ENCODE results near the gene CTBP1.
A peak's percentile ranks its signal among the peaks of the same experiment; 100 is the strongest.

The CTBP1 gene

DNA sequence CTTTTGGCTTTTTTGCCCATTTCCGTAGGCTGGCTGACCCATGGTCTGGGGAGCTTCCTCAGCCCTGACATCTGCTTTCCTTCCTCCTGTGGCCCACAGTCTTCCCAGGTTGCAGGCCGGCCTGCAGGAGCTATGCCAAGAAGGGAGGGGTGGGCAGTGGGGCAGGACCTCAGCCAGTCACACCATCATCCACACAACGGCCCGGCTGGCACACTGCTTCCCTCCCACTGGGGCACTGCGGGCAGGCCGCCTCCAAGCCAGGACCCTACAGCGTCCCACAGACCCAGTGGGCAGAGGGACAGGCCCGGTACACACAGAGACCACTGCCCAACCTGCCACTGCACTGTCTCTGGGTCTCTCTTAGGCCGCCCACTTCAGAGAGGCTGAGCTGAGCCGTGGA lies 38.0 kb downstream of the CTBP1 start:
- no peak for DNase-seq
- Histone ChIP-seq H3K9ac (ENCODE audit: low read length) (no peak overlapping the region), H2AFZ (ENCODE audit: insufficient read depth, low read length, poor library complexity) (no peak overlapping the region), H3K9me3 (ENCODE audit: insufficient read depth, low read depth, low read length) (no peaks in the 10 kb centered on the region), H3K79me1 (ENCODE audit: low read length) (peaks cover 18% of the 10 kb centered on the region), H2AK5ac (ENCODE audit: low read length) (no peak overlapping the region), H2BK5ac (ENCODE audit: low read depth, low read length, poor library complexity) (no peak overlapping the region), H2BK12ac (ENCODE audit: low read length) (no peak overlapping the region), H3K18ac (ENCODE audit: low read length) (no peak overlapping the region), H4K91ac (ENCODE audit: low read depth, low read length) (peak overlapping the region; percentile 75), H3K4me3 (ENCODE audit: low read depth, low read length) (no peak overlapping the region), H4K12ac (ENCODE audit: low read depth, low read length) (no peak overlapping the region), H3K4me1 (ENCODE audit: control insufficient read depth in 1 of 2, insufficient read depth in 2 of 2, low read length in 2 of 2) (peaks cover 23 to 26% of the 10 kb centered on the region in 2 experiments), H3K14ac (ENCODE audit: low read length) (no peak overlapping the region), H3K23ac (ENCODE audit: low read length) (no peak overlapping the region), H3K4me2 (ENCODE audit: low read length) (no peak overlapping the region), H3K27ac (ENCODE audit: low read depth, low read length) (no peak overlapping the region), H3K36me3 (ENCODE audit: control insufficient read depth in 1 of 2, insufficient read depth in 2 of 2, low read length in 2 of 2) (peaks cover 54 to 57% of the 10 kb centered on the region in 2 experiments), H2BK120ac (ENCODE audit: insufficient read depth, low read length, poor library complexity) (no peak overlapping the region), H3K79me2 (ENCODE audit: control insufficient read depth, insufficient read depth, low read length, poor library complexity) (peaks cover 2% of the 10 kb centered on the region), H4K8ac (ENCODE audit: low read depth, low read length) (no peak overlapping the region), H3K27me3 (ENCODE audit: insufficient read depth, low read length) (no peaks in the 10 kb centered on the region), H3K4ac (ENCODE audit: low read depth, low read length) (no peak overlapping the region)
- WGBS (ENCODE audit: extremely low coverage, insufficient coverage, insufficient read length): no CpG with 5 or more reads among the region's 10 CpGs

DNA sequence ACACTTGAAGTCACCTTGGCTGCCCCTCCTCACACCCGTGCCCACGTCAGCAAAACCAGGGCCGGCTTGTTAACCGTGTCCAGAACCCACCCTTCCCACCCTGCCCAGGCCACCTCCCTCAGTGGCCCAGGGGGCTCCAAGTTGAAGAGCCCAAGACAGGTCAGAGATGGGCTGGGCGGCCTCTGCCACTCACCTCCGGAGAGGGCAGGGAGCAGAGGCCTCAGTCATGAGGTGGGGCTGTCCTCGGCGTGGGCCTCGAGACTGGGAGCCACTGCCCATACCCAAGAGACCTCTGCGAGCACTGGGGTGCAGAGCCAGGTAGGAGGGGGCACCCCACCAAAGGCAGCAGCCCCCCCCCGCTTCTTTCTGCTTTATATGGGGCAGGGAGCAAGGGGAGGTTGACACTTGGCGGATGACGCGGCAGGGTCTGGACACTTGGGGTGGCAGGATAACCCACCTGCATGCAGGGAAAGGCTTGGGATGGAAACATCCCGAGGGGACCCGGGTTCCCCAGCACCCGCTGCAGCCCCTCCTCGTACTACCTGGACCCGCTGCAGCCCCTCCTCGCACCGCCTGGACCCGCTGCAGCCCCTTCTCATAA lies 38.6 kb downstream of the CTBP1 start:
- WGBS (ENCODE audit: extremely low coverage, insufficient coverage, insufficient read length): no CpG with 5 or more reads among the region's 22 CpGs

DNA sequence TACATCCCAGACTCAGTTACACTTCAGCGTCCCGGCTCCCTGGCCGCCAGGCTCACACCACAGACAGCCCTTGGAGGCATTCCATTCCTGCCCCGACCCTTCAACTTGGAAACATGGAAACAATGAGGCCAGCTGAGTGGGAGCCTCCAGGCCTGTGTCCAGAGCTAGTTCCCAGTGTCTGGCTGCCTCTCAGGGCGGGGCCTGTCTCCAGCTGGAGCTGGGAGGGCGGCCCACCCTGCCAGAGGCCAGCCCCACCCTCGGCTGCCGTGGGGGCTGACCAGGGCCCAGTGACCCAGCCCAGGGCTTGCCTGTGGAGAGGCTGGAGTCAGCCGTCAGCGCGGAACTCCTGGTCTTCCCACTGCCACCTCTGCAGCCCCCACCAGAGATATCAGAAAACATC lies 39.1 kb downstream of the CTBP1 start:
- peaks cover 2% of the 10 kb centered on the region for H3K79me2 ChIP-seq (ENCODE audit: control insufficient read depth, insufficient read depth, low read length, poor library complexity)
- H3K4ac ChIP-seq (ENCODE audit: low read depth, low read length): no peak overlapping the region
- no peak overlapping the region for H3K4me3 ChIP-seq (ENCODE audit: low read depth, low read length)
- H3K23ac ChIP-seq (ENCODE audit: low read length): no peak overlapping the region
- H2BK5ac ChIP-seq (ENCODE audit: low read depth, low read length, poor library complexity): no peak overlapping the region
- H3K27ac ChIP-seq (ENCODE audit: low read depth, low read length): peak overlapping the region; percentile 88
- no peaks in the 10 kb centered on the region for H3K9me3 ChIP-seq (ENCODE audit: insufficient read depth, low read depth, low read length)
- H3K79me1 ChIP-seq (ENCODE audit: low read length): peaks cover 18% of the 10 kb centered on the region
- no peak overlapping the region for H2AFZ ChIP-seq (ENCODE audit: insufficient read depth, low read length, poor library complexity)
- peak overlapping the region; percentile 25 for H3K4me2 ChIP-seq (ENCODE audit: low read length)
- H3K14ac ChIP-seq (ENCODE audit: low read length): no peak overlapping the region
- no peak overlapping the region for H4K12ac ChIP-seq (ENCODE audit: low read depth, low read length)
- H3K18ac ChIP-seq (ENCODE audit: low read length): no peak overlapping the region
- no peaks in the 10 kb centered on the region for H3K27me3 ChIP-seq (ENCODE audit: insufficient read depth, low read length)
- H3K9ac ChIP-seq (ENCODE audit: low read length): no peak overlapping the region
- no CpG with 5 or more reads among the region's 11 CpGs for WGBS (ENCODE audit: extremely low coverage, insufficient coverage, insufficient read length)
- H2AK5ac ChIP-seq (ENCODE audit: low read length): no peak overlapping the region
- H4K91ac ChIP-seq (ENCODE audit: low read depth, low read length): peak overlapping the region; percentile 75
- H3K4me1 ChIP-seq (ENCODE audit: control insufficient read depth in 1 of 2, insufficient read depth in 2 of 2, low read length in 2 of 2): peaks cover 26 to 31% of the 10 kb centered on the region in 2 experiments
- peak; percentile 26 to 27 for DNase-seq
- H3K36me3 ChIP-seq (ENCODE audit: control insufficient read depth in 1 of 2, insufficient read depth in 2 of 2, low read length in 2 of 2): peaks cover 42 to 46% of the 10 kb centered on the region in 2 experiments
- no peak overlapping the region for H2BK12ac ChIP-seq (ENCODE audit: low read length)
- H4K8ac ChIP-seq (ENCODE audit: low read depth, low read length): no peak overlapping the region
- H2BK120ac ChIP-seq (ENCODE audit: insufficient read depth, low read length, poor library complexity): peak overlapping the region; percentile 29

More for the DNA sequence above, 38.6 kb downstream of the CTBP1 start:
- Histone ChIP-seq H3K4me3 (ENCODE audit: low read depth, low read length) (no peak overlapping the region), H3K79me2 (ENCODE audit: control insufficient read depth, insufficient read depth, low read length, poor library complexity) (peaks cover 2% of the 10 kb centered on the region), H2BK120ac (ENCODE audit: insufficient read depth, low read length, poor library complexity) (peak overlapping the region; percentile 9), H3K23ac (ENCODE audit: low read length) (no peak overlapping the region), H3K4me2 (ENCODE audit: low read length) (no peak overlapping the region), H3K18ac (ENCODE audit: low read length) (peak overlapping the region; percentile 27), H4K12ac (ENCODE audit: low read depth, low read length) (no peak overlapping the region), H3K4me1 (ENCODE audit: control insufficient read depth in 1 of 2, insufficient read depth in 2 of 2, low read length in 2 of 2) (peaks cover 23 to 26% of the 10 kb centered on the region in 2 experiments), H4K91ac (ENCODE audit: low read depth, low read length) (peak overlapping the region; percentile 75), H4K8ac (ENCODE audit: low read depth, low read length) (peak overlapping the region; percentile 17), H3K9ac (ENCODE audit: low read length) (no peak overlapping the region), H3K27ac (ENCODE audit: low read depth, low read length) (peak overlapping the region; percentile 72), H2BK5ac (ENCODE audit: low read depth, low read length, poor library complexity) (no peak overlapping the region), H2BK12ac (ENCODE audit: low read length) (peak overlapping the region; percentile 43), H3K14ac (ENCODE audit: low read length) (peak overlapping the region; percentile 55), H2AFZ (ENCODE audit: insufficient read depth, low read length, poor library complexity) (no peak overlapping the region), H3K79me1 (ENCODE audit: low read length) (peaks cover 18% of the 10 kb centered on the region), H3K36me3 (ENCODE audit: control insufficient read depth in 1 of 2, insufficient read depth in 2 of 2, low read length in 2 of 2) (peaks cover 47 to 51% of the 10 kb centered on the region in 2 experiments), H3K9me3 (ENCODE audit: insufficient read depth, low read depth, low read length) (no peaks in the 10 kb centered on the region), H3K27me3 (ENCODE audit: insufficient read depth, low read length) (no peaks in the 10 kb centered on the region), H3K4ac (ENCODE audit: low read depth, low read length) (peak overlapping the region; percentile 23), H2AK5ac (ENCODE audit: low read length) (peak overlapping the region; percentile 34)
- no peak for DNase-seq

DNA sequence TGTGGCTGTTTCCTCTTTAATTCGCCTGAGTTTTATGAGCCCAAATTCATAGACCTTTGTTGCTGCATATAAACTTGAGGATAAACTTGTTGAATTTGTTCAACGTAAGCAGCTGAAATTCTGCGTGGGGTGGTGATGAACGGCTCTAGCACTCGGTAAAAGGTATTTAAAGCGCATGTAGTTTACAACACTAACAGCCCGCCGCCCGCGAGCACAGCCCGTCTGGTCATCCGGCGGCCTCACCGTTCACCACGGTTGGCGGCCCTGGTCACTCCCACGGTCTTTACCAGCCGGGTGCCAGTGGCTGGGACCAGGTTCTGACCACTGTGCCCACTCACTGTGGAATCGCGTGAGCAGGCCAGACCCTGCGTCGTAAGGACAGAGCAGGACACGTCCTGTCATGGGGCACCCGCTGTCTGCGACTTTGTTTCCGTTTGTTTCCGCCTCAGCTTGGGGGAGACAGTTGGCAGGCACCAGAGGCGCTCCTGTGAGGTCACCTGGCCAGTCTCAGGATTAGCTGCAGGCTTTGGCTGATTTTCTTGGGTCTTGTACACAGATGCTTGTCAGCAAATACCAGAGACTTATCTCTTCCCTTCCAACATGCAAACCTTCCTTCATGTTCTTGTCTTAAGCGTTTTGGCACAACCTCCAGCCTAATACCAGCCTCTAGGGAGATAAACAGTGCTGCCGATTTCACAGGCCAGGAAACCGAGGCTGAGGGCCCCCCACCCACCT lies 39.8 kb downstream of the CTBP1 start:
- Histone ChIP-seq H3K27ac (ENCODE audit: low read depth, low read length) (peak overlapping the region; percentile 88), H3K4me1 (ENCODE audit: control insufficient read depth in 1 of 2, insufficient read depth in 2 of 2, low read length in 2 of 2) (peaks cover 26 to 31% of the 10 kb centered on the region in 2 experiments), H3K23ac (ENCODE audit: low read length) (no peak overlapping the region), H2BK120ac (ENCODE audit: insufficient read depth, low read length, poor library complexity) (peak overlapping the region; percentile 33), H2BK5ac (ENCODE audit: low read depth, low read length, poor library complexity) (peak overlapping the region; percentile 43), H3K9ac (ENCODE audit: low read length) (no peak overlapping the region), H3K27me3 (ENCODE audit: insufficient read depth, low read length) (no peaks in the 10 kb centered on the region), H3K36me3 (ENCODE audit: control insufficient read depth in 1 of 2, insufficient read depth in 2 of 2, low read length in 2 of 2) (peaks cover 35 to 39% of the 10 kb centered on the region in 2 experiments), H4K91ac (ENCODE audit: low read depth, low read length) (peak overlapping the region; percentile 63), H2AK5ac (ENCODE audit: low read length) (peak overlapping the region; percentile 24), H4K12ac (ENCODE audit: low read depth, low read length) (no peak overlapping the region), H3K4ac (ENCODE audit: low read depth, low read length) (no peak overlapping the region), H2AFZ (ENCODE audit: insufficient read depth, low read length, poor library complexity) (no peak overlapping the region), H3K79me1 (ENCODE audit: low read length) (peaks cover 18% of the 10 kb centered on the region), H3K4me2 (ENCODE audit: low read length) (peak overlapping the region; percentile 25), H3K9me3 (ENCODE audit: insufficient read depth, low read depth, low read length) (no peaks in the 10 kb centered on the region), H3K18ac (ENCODE audit: low read length) (peak overlapping the region; percentile 31), H3K14ac (ENCODE audit: low read length) (peak overlapping the region; percentile 18), H3K79me2 (ENCODE audit: control insufficient read depth, insufficient read depth, low read length, poor library complexity) (peaks cover 2% of the 10 kb centered on the region), H3K4me3 (ENCODE audit: low read depth, low read length) (no peak overlapping the region), H2BK12ac (ENCODE audit: low read length) (peak overlapping the region; percentile 60), H4K8ac (ENCODE audit: low read depth, low read length) (peak overlapping the region; percentile 38)
- peak in 1 of 2 donors; percentile 15 for DNase-seq
- no CpG with 5 or more reads among the region's 31 CpGs for WGBS (ENCODE audit: extremely low coverage, insufficient coverage, insufficient read length)

Data from trophoblast cell (in vitro differentiated cells and primary cell).